PFSK-1 (cell line): ENCODE data around the gene FBN2.

ENCODE experiments used
- POLR2AphosphoS5 ChIP-seq: IDR thresholded peaks from 2 replicates; pipeline ENCODE4 v1.6.1; 2012; ENCODE audit warnings: low read depth, mild to moderate bottlenecking, control low read depth, low read length, moderate library complexity
- REST ChIP-seq, 2 experiments: IDR thresholded peaks; 2 replicates each; pipeline versions ENCODE4 v1.6.1 to v1.8.0; 2011 to 2012; ENCODE audit warnings: low read depth in 2 of 2, low read length in 2 of 2, control low read depth in 1 of 2, inconsistent platforms in 1 of 2, mild to moderate bottlenecking in 1 of 2, moderate library complexity in 1 of 2; ENCODE audit not compliant: insufficient read depth in 1 of 2
- SIN3A ChIP-seq: IDR thresholded peaks from 2 replicates; pipeline ENCODE4 v1.6.1; 2012; ENCODE audit warnings: mild to moderate bottlenecking, low read length, moderate library complexity, borderline replicate concordance; ENCODE audit not compliant: insufficient read depth

GRCh38 chr5:128441941-128442350 is 96.1 kb downstream of the FBN2 start:
- TF ChIP-seq POLR2AphosphoS5 (no peak), SIN3A (no peak), REST (IDR thresholded peaks at IDR 0.05; ENCODE audit: insufficient read depth in 1 of 2, low read depth in 2 of 2, low read length in 2 of 2) (no peak)
